MM.1S (cell line): Measurements from ENCODE around the gene SEPTIN8.

Experiments
- EZH2 ChIP-seq: fragments of 300-600 bp; sonication (generic); optimal IDR thresholded peaks from 2 replicates; pipeline ENCODE3; 2017; ENCODE audit warnings: low read depth, mild to moderate bottlenecking, antibody characterized with exemption, low read length, mixed read lengths
- EZH2phosphoT487 ChIP-seq: fragments of 300-600 bp; sonication (generic); IDR thresholded peaks from 2 replicates; pipeline ENCODE4 v1.6.1; 2018; ENCODE audit warnings: antibody characterized with exemption, low read length
- TF ChIP-seq, protein P1 (sequence below): fragments of 300-600 bp; sonication (generic); IDR thresholded peaks from 2 replicates; pipeline ENCODE4 v1.5.1; 2016; ENCODE audit warnings: antibody characterized with exemption, low read length, mixed read lengths

DNA sequence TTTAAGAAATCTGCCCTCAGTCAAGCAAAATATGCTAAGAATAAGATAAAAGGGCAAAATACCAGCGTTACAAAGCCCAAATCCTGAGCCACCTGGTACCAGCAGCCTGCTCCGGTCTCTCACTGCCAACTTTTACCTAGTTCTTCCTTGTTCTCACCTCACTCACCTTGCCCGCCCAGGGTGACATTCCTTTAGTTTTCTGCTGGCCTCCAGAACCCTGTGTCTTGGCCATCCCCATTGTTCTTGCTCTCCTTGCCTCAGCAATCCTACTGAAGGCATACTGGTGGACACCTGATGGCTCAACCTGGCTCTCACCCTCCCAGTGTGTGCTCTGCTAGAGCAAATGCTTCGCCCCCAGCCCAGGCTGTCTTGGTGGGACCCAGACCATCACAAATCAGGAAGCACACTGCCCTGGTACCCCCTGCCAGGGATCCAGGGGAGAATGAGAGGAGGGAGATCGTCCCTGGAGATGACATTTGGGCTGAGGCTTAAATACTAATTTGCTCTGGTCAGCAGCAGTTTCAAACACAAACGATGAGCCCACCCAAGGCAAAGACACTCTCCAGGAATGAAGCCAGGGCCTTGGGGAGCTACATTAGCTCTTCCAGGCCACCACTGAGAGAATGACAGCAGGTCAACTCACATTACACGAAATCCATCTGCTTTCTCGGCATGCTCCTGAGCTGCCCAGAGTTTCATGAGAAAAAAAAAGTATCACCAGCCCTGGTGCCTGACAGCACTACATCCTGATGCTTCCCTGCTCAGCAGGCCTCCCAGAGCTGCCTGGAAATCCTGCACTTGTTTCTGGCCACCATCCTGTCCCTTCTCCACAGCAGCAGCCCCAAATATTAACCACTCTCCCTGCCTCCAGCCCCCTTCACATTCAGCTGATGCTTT lies 12.2 kb upstream of the SEPTIN8 start:
- TF ChIP-seq, protein P1, sequence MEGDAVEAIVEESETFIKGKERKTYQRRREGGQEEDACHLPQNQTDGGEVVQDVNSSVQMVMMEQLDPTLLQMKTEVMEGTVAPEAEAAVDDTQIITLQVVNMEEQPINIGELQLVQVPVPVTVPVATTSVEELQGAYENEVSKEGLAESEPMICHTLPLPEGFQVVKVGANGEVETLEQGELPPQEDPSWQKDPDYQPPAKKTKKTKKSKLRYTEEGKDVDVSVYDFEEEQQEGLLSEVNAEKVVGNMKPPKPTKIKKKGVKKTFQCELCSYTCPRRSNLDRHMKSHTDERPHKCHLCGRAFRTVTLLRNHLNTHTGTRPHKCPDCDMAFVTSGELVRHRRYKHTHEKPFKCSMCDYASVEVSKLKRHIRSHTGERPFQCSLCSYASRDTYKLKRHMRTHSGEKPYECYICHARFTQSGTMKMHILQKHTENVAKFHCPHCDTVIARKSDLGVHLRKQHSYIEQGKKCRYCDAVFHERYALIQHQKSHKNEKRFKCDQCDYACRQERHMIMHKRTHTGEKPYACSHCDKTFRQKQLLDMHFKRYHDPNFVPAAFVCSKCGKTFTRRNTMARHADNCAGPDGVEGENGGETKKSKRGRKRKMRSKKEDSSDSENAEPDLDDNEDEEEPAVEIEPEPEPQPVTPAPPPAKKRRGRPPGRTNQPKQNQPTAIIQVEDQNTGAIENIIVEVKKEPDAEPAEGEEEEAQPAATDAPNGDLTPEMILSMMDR: no peak
- TF ChIP-seq EZH2: no peak
- no peak for TF ChIP-seq EZH2phosphoT487
